PFSK-1 (cell line): ENCODE results near the gene IVD.

ENCODE experiments used
- POLR2AphosphoS5 ChIP-seq: IDR thresholded peaks from 2 replicates; pipeline ENCODE4 v1.6.1; 2012; ENCODE audit warnings: low read depth, mild to moderate bottlenecking, control low read depth, low read length, moderate library complexity
- SIN3A ChIP-seq: IDR thresholded peaks from 2 replicates; pipeline ENCODE4 v1.6.1; 2012; ENCODE audit warnings: mild to moderate bottlenecking, low read length, moderate library complexity, borderline replicate concordance; ENCODE audit not compliant: insufficient read depth
- TF ChIP-seq, protein P1 (sequence below), 2 experiments: IDR thresholded peaks; 2 replicates each; pipeline versions ENCODE4 v1.6.1 to v1.8.0; 2011 to 2012; ENCODE audit warnings: low read depth in 2 of 2, low read length in 2 of 2, control low read depth in 1 of 2, inconsistent platforms in 1 of 2, mild to moderate bottlenecking in 1 of 2, moderate library complexity in 1 of 2; ENCODE audit not compliant: insufficient read depth in 1 of 2

DNA sequence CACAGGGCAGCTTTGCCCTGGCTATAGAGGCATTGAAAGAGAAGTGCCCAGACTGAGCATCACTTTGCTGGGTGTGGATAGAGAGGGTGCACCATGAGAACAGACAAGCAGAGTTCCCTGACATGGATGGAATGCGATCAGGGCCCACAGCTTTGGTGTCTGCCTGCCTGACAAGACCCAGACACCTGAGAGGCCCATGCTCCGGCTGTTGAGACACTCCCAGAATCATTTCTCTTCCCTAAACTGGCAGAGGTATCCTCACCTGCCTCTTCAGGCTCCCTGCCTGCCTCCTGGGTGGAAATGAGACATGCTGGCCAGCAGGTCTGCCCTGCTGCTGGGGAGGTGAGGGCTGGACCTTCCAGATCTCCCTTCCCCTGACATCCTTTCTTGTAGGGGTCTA lies 54.8 kb downstream of the IVD start:
- TF ChIP-seq SIN3A (no peak), POLR2AphosphoS5 (no peak)
- TF ChIP-seq, protein P1, sequence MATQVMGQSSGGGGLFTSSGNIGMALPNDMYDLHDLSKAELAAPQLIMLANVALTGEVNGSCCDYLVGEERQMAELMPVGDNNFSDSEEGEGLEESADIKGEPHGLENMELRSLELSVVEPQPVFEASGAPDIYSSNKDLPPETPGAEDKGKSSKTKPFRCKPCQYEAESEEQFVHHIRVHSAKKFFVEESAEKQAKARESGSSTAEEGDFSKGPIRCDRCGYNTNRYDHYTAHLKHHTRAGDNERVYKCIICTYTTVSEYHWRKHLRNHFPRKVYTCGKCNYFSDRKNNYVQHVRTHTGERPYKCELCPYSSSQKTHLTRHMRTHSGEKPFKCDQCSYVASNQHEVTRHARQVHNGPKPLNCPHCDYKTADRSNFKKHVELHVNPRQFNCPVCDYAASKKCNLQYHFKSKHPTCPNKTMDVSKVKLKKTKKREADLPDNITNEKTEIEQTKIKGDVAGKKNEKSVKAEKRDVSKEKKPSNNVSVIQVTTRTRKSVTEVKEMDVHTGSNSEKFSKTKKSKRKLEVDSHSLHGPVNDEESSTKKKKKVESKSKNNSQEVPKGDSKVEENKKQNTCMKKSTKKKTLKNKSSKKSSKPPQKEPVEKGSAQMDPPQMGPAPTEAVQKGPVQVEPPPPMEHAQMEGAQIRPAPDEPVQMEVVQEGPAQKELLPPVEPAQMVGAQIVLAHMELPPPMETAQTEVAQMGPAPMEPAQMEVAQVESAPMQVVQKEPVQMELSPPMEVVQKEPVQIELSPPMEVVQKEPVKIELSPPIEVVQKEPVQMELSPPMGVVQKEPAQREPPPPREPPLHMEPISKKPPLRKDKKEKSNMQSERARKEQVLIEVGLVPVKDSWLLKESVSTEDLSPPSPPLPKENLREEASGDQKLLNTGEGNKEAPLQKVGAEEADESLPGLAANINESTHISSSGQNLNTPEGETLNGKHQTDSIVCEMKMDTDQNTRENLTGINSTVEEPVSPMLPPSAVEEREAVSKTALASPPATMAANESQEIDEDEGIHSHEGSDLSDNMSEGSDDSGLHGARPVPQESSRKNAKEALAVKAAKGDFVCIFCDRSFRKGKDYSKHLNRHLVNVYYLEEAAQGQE (IDR thresholded peaks at IDR 0.05; ENCODE audit: insufficient read depth in 1 of 2, low read depth in 2 of 2, low read length in 2 of 2), result no peak
